ENCODE measurements around the gene PSD2. TPM values are rescaled to one million over a fixed set of nuclear protein-coding genes. Genes with fewer than 3 reads are reported as not detected.

Gene PSD2
- total RNA-seq, 1 donor from 2014 or later, result not detected

DNA sequence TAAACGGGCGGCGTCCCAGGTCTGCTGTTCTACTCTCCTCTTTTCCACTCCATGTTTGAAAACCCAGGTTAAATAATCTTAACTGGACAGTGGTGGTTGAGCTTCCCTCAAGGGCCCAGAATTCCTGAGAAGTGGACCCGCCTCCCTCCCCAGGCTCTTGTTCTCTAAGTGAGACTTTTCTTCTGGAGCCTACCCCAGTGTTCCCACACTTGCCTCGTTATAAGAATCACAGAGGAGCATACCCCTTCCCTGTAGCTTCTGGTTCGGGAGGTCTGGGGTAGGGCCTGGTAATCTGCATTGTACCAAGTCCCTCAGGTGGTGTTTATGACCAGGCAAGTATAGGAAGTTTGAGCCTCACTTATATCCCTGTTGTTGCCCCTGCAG lies 12.0 kb downstream of the PSD2 start:
- Histone ChIP-seq H3K4me3 (no peak overlapping the region), H3K27ac (no peak overlapping the region), H3K36me3 (no peaks in the 10 kb centered on the region), H3K27me3 (no peaks in the 10 kb centered on the region), H3K4me1 (no peaks in the 10 kb centered on the region), H3K9me3 (no peaks in the 10 kb centered on the region)
- TF ChIP-seq, protein P1, sequence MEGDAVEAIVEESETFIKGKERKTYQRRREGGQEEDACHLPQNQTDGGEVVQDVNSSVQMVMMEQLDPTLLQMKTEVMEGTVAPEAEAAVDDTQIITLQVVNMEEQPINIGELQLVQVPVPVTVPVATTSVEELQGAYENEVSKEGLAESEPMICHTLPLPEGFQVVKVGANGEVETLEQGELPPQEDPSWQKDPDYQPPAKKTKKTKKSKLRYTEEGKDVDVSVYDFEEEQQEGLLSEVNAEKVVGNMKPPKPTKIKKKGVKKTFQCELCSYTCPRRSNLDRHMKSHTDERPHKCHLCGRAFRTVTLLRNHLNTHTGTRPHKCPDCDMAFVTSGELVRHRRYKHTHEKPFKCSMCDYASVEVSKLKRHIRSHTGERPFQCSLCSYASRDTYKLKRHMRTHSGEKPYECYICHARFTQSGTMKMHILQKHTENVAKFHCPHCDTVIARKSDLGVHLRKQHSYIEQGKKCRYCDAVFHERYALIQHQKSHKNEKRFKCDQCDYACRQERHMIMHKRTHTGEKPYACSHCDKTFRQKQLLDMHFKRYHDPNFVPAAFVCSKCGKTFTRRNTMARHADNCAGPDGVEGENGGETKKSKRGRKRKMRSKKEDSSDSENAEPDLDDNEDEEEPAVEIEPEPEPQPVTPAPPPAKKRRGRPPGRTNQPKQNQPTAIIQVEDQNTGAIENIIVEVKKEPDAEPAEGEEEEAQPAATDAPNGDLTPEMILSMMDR (IDR thresholded peaks at IDR 0.05), result no peak
- no peak for DNase-seq (ENCODE audit: low spot score in 2 of 2)
- intact Hi-C loops (cut with DNase I), result no loop called here

DNA sequence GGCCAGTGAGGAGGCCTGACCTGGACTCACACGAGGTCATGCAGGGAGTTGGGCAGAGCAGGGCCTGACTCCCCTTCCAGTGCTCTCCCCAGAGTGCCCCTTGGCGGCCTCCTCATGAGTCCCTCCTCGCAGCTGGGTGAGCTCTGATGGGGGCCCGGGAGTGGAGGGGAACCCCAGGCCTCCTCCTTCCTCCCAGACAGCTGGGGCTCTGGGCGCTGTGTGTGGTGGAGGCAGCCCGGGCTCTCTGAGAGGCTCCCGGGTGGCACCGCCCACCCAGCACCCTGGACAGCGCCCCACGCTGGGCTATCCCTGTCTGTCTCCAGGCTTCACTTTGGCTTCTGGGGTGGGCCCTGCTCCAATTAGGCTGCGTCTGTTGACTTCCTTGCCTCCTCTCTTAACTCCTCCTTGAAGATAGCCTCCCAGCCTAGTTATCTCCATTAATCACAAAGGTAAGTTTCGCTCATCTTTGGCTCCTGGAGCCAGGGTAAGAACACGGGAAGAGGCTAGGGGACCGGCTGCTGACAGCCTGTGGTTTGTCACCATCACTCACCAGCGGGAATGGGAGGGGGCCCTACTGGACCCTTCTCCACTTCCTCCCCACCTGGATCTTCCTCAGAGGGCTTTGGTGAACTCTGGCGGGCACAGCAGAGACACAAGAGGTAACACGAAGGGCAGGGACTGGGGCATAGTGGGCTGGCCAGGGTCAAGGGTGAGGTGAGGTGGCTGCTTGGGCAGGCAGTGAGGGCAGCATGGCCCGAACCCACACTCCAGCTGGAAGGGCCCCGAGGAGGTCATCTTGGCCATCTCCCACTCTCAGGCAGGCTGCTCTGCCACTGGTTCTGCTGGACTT lies 13.1 kb downstream of the PSD2 start:
- H3K27ac ChIP-seq, result no peak overlapping the region
- no peaks in the 10 kb centered on the region for H3K9me3 ChIP-seq
- H3K4me3 ChIP-seq, result no peak overlapping the region
- TF ChIP-seq, protein P1 (IDR thresholded peaks at IDR 0.05), result no peak
- no peak for DNase-seq (ENCODE audit: low spot score in 2 of 2)
- H3K4me1 ChIP-seq, result no peaks in the 10 kb centered on the region
- H3K36me3 ChIP-seq, result no peaks in the 10 kb centered on the region
- intact Hi-C loops (cut with DNase I), result no loop called here
- H3K27me3 ChIP-seq, result no peaks in the 10 kb centered on the region

DNA sequence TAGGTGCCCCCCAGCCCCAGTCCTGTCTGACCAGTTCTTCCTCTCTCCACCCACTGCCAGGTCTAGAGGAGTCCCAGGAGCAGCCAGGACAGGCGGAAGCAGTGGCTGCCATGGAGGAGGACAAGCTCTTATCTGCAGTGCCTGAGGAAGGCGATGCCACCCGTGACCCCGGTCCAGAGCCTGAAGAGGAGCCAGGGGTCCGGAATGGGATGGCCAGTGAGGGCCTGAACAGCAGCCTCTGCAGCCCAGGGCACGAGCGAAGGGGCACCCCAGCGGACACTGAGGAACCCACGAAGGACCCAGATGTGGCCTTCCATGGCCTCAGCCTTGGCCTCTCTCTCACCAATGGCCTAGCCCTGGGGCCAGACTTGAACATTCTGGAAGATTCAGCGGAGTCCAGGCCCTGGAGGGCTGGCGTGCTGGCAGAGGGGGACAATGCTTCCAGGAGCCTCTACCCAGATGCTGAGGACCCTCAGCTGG lies 13.8 kb downstream of the PSD2 start:
- Histone ChIP-seq H3K27me3 (no peaks in the 10 kb centered on the region), H3K4me3 (no peak overlapping the region), H3K4me1 (no peaks in the 10 kb centered on the region), H3K27ac (no peak overlapping the region), H3K36me3 (no peaks in the 10 kb centered on the region), H3K9me3 (no peaks in the 10 kb centered on the region)
- intact Hi-C loops (cut with DNase I), result no loop called here
- TF ChIP-seq, protein P1 (IDR thresholded peaks at IDR 0.05), result no peak
- DNase-seq (ENCODE audit: low spot score in 2 of 2), result no peak

DNA sequence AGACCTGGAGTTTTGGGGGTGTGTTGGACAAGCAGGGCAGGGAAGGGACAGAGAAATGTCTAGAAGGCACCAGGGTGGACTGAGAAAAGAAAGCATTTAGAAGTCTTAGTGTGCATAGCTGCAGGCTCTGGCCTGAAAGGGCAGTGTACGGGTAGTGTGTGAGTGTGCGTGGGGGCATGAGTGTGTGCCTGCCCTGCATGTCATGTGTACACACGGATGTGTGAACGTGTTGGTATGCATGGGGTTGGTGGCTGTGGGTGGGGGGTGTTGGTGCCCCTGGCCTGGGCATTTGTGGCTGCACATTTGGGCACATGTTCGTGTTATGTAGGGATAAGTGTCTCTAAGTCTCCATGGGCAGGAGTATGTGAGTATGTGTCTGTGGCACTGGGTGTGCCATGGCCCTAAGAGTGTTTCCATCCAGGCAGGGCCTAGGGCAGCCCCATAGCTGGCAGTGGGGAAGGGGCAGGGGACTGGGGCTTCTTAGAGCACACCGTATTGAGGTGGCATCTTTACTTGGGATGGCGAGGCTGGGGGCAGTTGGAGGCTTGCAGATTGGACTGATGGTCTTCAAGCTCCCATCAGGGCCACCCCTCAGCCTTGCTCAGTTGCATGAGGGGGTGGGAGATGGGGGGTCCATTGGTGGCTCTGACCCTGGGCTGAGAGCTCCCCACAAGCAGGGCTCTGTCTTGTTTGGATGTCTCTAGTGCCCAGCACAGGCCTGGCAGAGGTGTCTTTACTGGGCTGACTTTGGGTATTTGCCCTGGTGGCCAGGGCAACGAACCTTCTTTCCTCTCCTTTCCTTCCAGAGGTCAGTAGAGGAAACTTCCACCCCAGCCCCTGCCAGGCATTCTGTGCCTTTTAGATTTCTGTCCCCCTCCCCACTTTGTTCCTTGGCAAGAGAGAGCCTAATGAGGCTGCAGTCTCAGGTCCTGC lies 15.0 kb downstream of the PSD2 start:
- Histone ChIP-seq H3K27me3 (no peaks in the 10 kb centered on the region), H3K4me3 (no peak overlapping the region), H3K9me3 (no peaks in the 10 kb centered on the region), H3K36me3 (no peaks in the 10 kb centered on the region), H3K4me1 (no peaks in the 10 kb centered on the region), H3K27ac (no peak overlapping the region)
- intact Hi-C loops (cut with DNase I), result no loop called here
- DNase-seq (ENCODE audit: low spot score in 2 of 2), result no peak
- TF ChIP-seq, protein P1 (IDR thresholded peaks at IDR 0.05), result no peak

DNA sequence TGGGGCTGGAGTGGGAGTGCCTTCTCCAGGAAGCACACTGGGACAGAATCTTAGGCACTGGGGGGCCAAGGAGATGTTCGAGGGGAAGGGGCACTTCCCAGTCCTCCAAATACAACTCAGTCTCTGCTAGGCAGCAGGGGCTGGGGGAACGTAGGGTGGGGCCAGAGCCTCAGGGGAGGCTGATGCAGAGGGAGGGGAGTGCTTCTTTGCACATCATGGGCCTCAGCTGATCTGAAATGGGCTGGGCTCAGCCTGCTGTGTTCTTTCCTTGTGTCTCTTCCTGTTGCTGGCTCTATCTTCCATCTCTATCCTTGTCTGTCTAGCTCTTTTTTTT lies 15.6 kb downstream of the PSD2 start:
- TF ChIP-seq, protein P1 (IDR thresholded peaks at IDR 0.05), result no peak

More for the DNA sequence above, 15.6 kb downstream of the PSD2 start:
- no peak overlapping the region for H3K4me3 ChIP-seq
- no peaks in the 10 kb centered on the region for H3K9me3 ChIP-seq
- H3K27me3 ChIP-seq, result no peaks in the 10 kb centered on the region
- no peaks in the 10 kb centered on the region for H3K36me3 ChIP-seq
- H3K4me1 ChIP-seq, result no peaks in the 10 kb centered on the region
- H3K27ac ChIP-seq, result no peak overlapping the region
- intact Hi-C loops (cut with DNase I), result no loop called here
- DNase-seq (ENCODE audit: low spot score in 2 of 2), result no peak

All from ascending aorta (tissue), 2 donors.